ENCODE measurements around the gene FHL1.

The FHL1 gene

DNA sequence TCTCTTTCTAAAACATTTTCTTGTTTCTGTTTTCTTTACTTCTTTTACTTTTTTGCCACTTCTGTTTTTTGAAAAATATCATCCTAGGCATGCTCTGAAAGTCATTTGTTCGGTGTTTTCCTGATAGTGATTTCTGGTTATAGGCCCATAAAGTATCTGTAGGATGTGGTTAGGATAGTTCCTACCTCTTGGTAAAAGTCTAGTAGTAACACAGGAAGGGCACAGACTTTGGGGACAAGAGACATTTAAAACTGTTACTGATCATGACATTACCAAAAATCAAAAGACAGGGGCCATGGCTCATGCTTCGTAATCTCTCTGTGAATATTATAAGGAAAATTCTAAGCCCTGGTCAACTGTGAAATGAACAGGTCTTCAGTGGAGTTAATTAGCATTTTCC is 44.8 kb downstream of the FHL1 start:
- Histone ChIP-seq H3K4me3 (IDR thresholded peaks at IDR 0.05; ENCODE audit: insufficient read depth, low read depth, low read length) (no peak overlapping the region), H3K27ac (no peak overlapping the region), H2AFZ (ENCODE audit: low read depth) (no peak overlapping the region), H3K27me3 (ENCODE audit: insufficient read depth, low read depth) (no peaks in the 10 kb centered on the region), H3K36me3 (ENCODE audit: insufficient read depth) (no peaks in the 10 kb centered on the region), H3K79me2 (ENCODE audit: insufficient read depth, low read depth) (no peaks in the 10 kb centered on the region), H3K4me2 (no peak overlapping the region), H3K9ac (no peak overlapping the region), H3K4me1 (ENCODE audit: low read depth, poor library complexity, severe bottlenecking) (no peaks in the 10 kb centered on the region), H4K20me1 (ENCODE audit: insufficient read depth) (no peaks in the 10 kb centered on the region)
- TF ChIP-seq, protein P1, sequence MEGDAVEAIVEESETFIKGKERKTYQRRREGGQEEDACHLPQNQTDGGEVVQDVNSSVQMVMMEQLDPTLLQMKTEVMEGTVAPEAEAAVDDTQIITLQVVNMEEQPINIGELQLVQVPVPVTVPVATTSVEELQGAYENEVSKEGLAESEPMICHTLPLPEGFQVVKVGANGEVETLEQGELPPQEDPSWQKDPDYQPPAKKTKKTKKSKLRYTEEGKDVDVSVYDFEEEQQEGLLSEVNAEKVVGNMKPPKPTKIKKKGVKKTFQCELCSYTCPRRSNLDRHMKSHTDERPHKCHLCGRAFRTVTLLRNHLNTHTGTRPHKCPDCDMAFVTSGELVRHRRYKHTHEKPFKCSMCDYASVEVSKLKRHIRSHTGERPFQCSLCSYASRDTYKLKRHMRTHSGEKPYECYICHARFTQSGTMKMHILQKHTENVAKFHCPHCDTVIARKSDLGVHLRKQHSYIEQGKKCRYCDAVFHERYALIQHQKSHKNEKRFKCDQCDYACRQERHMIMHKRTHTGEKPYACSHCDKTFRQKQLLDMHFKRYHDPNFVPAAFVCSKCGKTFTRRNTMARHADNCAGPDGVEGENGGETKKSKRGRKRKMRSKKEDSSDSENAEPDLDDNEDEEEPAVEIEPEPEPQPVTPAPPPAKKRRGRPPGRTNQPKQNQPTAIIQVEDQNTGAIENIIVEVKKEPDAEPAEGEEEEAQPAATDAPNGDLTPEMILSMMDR (conservative IDR thresholded peaks at IDR 0.05; ENCODE audit: low read depth, low read length), result no peak

DNA sequence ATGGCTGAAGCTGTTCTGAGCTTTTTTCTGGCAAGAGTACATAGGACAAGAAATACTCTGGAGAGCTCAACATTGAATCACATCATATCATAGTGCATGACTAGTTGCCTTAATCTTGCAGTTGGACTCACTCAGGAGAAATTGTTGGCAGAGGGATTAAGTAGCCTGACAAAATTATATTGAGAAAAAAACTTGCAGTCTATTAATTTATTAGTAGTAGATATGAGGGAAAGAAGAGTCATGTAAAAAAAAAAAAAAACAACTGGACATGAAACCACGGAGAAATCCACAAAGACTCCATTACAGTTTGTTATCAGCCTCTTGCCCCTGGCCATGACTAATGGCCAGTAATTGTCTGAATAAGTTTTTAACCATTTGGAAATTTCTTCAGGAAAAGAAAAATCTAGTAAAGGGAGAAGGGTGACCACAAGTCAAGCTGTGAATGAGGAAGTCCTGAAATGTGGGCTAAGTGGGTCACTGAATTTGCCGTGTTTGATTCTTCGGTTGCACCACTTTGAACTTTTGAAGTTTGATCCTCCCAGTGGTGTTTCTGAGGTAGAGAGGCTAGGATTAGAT is 45.6 kb downstream of the FHL1 start:
- no peak overlapping the region for H3K9ac ChIP-seq

DNA sequence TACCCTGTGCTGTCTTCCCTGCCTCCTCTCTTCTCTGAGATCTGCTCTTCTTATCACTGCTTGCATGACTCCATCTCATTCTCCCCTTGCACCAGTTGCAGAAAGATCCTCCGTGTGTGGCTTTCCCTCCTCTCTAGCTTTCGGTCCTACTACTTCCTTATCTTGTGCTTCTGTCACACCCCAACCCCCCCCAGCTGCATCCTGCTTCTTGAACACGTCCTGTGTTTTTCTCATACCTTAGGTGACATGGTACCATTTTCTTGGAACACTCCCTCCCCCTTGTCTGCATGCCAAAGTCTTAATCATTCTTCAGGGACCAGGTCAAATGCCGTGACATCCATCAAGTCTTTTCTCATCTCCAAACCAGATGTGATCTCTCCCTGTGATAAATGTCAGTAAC is 46.4 kb downstream of the FHL1 start:
- H3K4me2 ChIP-seq, result no peak overlapping the region
- no peaks in the 10 kb centered on the region for H3K79me2 ChIP-seq (ENCODE audit: insufficient read depth, low read depth)
- H3K27me3 ChIP-seq (ENCODE audit: insufficient read depth, low read depth), result no peaks in the 10 kb centered on the region
- no peaks in the 10 kb centered on the region for H3K4me1 ChIP-seq (ENCODE audit: low read depth, poor library complexity, severe bottlenecking)
- H2AFZ ChIP-seq (ENCODE audit: low read depth), result no peak overlapping the region
- H4K20me1 ChIP-seq (ENCODE audit: insufficient read depth), result no peaks in the 10 kb centered on the region
- H3K27ac ChIP-seq, result no peak overlapping the region
- no peak overlapping the region for H3K4me3 ChIP-seq (IDR thresholded peaks at IDR 0.05; ENCODE audit: insufficient read depth, low read depth, low read length)
- H3K9ac ChIP-seq, result no peak overlapping the region
- TF ChIP-seq, protein P1 (conservative IDR thresholded peaks at IDR 0.05; ENCODE audit: low read depth, low read length), result no peak
- no peaks in the 10 kb centered on the region for H3K36me3 ChIP-seq (ENCODE audit: insufficient read depth)

More for the DNA sequence above, 45.6 kb downstream of the FHL1 start:
- H4K20me1 ChIP-seq (ENCODE audit: insufficient read depth), result no peaks in the 10 kb centered on the region
- no peak overlapping the region for H2AFZ ChIP-seq (ENCODE audit: low read depth)
- H3K79me2 ChIP-seq (ENCODE audit: insufficient read depth, low read depth), result no peaks in the 10 kb centered on the region
- H3K27ac ChIP-seq, result no peak overlapping the region
- no peaks in the 10 kb centered on the region for H3K27me3 ChIP-seq (ENCODE audit: insufficient read depth, low read depth)
- no peaks in the 10 kb centered on the region for H3K36me3 ChIP-seq (ENCODE audit: insufficient read depth)
- no peaks in the 10 kb centered on the region for H3K4me1 ChIP-seq (ENCODE audit: low read depth, poor library complexity, severe bottlenecking)
- H3K4me3 ChIP-seq (IDR thresholded peaks at IDR 0.05; ENCODE audit: insufficient read depth, low read depth, low read length), result no peak overlapping the region
- H3K4me2 ChIP-seq, result no peak overlapping the region
- TF ChIP-seq, protein P1 (conservative IDR thresholded peaks at IDR 0.05; ENCODE audit: low read depth, low read length), result no peak

DNA sequence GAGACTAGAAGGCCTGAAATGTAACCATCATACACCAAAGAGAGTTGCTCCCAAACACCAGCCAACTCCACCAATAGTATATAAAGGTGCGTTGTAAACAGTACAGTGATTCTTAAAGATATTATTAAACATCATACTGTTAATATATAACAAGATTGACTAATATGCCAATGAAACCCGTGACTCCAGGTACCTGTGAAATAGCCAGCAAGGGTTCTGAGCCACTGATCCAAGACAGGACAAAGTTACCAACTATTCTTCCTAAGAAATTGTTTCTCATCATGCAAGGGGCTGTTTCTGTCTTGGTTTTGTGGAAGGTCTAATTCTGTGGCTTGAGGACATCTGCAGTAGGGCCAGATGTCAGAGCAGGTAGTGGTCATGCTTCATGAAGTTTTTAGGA is 47.2 kb downstream of the FHL1 start:
- H3K9ac ChIP-seq, result no peak overlapping the region
- no peaks in the 10 kb centered on the region for H3K36me3 ChIP-seq (ENCODE audit: insufficient read depth)
- H3K27me3 ChIP-seq (ENCODE audit: insufficient read depth, low read depth), result no peaks in the 10 kb centered on the region
- no peak overlapping the region for H2AFZ ChIP-seq (ENCODE audit: low read depth)
- no peaks in the 10 kb centered on the region for H3K79me2 ChIP-seq (ENCODE audit: insufficient read depth, low read depth)
- TF ChIP-seq, protein P1 (conservative IDR thresholded peaks at IDR 0.05; ENCODE audit: low read depth, low read length), result no peak
- no peaks in the 10 kb centered on the region for H4K20me1 ChIP-seq (ENCODE audit: insufficient read depth)
- no peak overlapping the region for H3K27ac ChIP-seq
- no peak overlapping the region for H3K4me3 ChIP-seq (IDR thresholded peaks at IDR 0.05; ENCODE audit: insufficient read depth, low read depth, low read length)
- no peak overlapping the region for H3K4me2 ChIP-seq
- no peaks in the 10 kb centered on the region for H3K4me1 ChIP-seq (ENCODE audit: low read depth, poor library complexity, severe bottlenecking)
